ENCODE results near the gene STAT5B. TPM values are rescaled to one million over a fixed set of nuclear protein-coding genes. Genes with fewer than 3 reads are reported as not detected.

The STAT5B gene
- total and polyA plus RNA-seq, 2 donors (not counting 1 experiment from before 2014, with no cell fraction given), result 24.4 to 29.6 TPM

- no peak for DNase-seq (ENCODE audit: low read depth in 2 of 2)
These were observed 96.9 kb downstream of the STAT5B start for GRCh38 chr17:42179335-42179734.

GRCh38 chr17:42178817-42179216, 97.4 kb downstream of the STAT5B start:
- Histone ChIP-seq H3K79me2 (ENCODE audit: control insufficient read depth, insufficient read depth, low read length) (no peaks in the 10 kb centered on the region), H3K9me3 (ENCODE audit: control insufficient read depth, insufficient read depth, low read depth, low read length) (no peaks in the 10 kb centered on the region), H3K4me2 (ENCODE audit: extremely low read depth, insufficient read depth, low read length) (no peak overlapping the region), H3K4me1 (ENCODE audit: control insufficient read depth, extremely low read depth, insufficient read depth, low read length) (peaks cover 6% of the 10 kb centered on the region), H2AFZ (ENCODE audit: low read length) (no peak overlapping the region), H3K27me3 (ENCODE audit: control insufficient read depth, insufficient read depth, low read length) (peaks cover 25% of the 10 kb centered on the region), H3K27ac (ENCODE audit: insufficient read depth, low read length) (no peak overlapping the region), H3K36me3 (ENCODE audit: control insufficient read depth, insufficient read depth, low read length) (no peaks in the 10 kb centered on the region), H4K20me1 (ENCODE audit: control insufficient read depth, extremely low read depth, insufficient read depth, low read length) (no peaks in the 10 kb centered on the region), H3K9ac (ENCODE audit: insufficient read depth, low read length) (no peak overlapping the region), H3K4me3 (replicated peaks in 1 of 4; ENCODE audit: control extremely low read depth in 1 of 4, insufficient read depth in 1 of 4, low read depth in 3 of 4, low read length in 4 of 4) (no peak overlapping the region)
- TF ChIP-seq, protein P1, sequence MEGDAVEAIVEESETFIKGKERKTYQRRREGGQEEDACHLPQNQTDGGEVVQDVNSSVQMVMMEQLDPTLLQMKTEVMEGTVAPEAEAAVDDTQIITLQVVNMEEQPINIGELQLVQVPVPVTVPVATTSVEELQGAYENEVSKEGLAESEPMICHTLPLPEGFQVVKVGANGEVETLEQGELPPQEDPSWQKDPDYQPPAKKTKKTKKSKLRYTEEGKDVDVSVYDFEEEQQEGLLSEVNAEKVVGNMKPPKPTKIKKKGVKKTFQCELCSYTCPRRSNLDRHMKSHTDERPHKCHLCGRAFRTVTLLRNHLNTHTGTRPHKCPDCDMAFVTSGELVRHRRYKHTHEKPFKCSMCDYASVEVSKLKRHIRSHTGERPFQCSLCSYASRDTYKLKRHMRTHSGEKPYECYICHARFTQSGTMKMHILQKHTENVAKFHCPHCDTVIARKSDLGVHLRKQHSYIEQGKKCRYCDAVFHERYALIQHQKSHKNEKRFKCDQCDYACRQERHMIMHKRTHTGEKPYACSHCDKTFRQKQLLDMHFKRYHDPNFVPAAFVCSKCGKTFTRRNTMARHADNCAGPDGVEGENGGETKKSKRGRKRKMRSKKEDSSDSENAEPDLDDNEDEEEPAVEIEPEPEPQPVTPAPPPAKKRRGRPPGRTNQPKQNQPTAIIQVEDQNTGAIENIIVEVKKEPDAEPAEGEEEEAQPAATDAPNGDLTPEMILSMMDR (conservative IDR thresholded peaks at IDR 0.05 in 1 of 2, IDR thresholded peaks at IDR 0.05 in 1 of 2; ENCODE audit: low read depth in 1 of 2, low read length in 2 of 2), result no peak
- TF ChIP-seq EZH2 (IDR thresholded peaks at IDR 0.05; ENCODE audit: low read length, missing control alignments), result no peak
- DNase-seq (ENCODE audit: low read depth in 2 of 2), result no peak

More at GRCh38 chr17:42179335-42179734, 96.9 kb downstream of the STAT5B start:
- Histone ChIP-seq H3K79me2 (ENCODE audit: control insufficient read depth, insufficient read depth, low read length) (no peaks in the 10 kb centered on the region), H3K9me3 (ENCODE audit: control insufficient read depth, insufficient read depth, low read depth, low read length) (no peaks in the 10 kb centered on the region), H3K9ac (ENCODE audit: insufficient read depth, low read length) (no peak overlapping the region), H4K20me1 (ENCODE audit: control insufficient read depth, extremely low read depth, insufficient read depth, low read length) (no peaks in the 10 kb centered on the region), H3K4me2 (ENCODE audit: extremely low read depth, insufficient read depth, low read length) (no peak overlapping the region), H3K27ac (ENCODE audit: insufficient read depth, low read length) (no peak overlapping the region), H3K27me3 (ENCODE audit: control insufficient read depth, insufficient read depth, low read length) (peaks cover 25% of the 10 kb centered on the region), H3K36me3 (ENCODE audit: control insufficient read depth, insufficient read depth, low read length) (no peaks in the 10 kb centered on the region), H2AFZ (ENCODE audit: low read length) (no peak overlapping the region), H3K4me1 (ENCODE audit: control insufficient read depth, extremely low read depth, insufficient read depth, low read length) (peaks cover 7% of the 10 kb centered on the region), H3K4me3 (replicated peaks in 1 of 4; ENCODE audit: control extremely low read depth in 1 of 4, insufficient read depth in 1 of 4, low read depth in 3 of 4, low read length in 4 of 4) (no peak overlapping the region)
- TF ChIP-seq, protein P1 (conservative IDR thresholded peaks at IDR 0.05 in 1 of 2, IDR thresholded peaks at IDR 0.05 in 1 of 2; ENCODE audit: low read depth in 1 of 2, low read length in 2 of 2), result no peak
- TF ChIP-seq EZH2 (IDR thresholded peaks at IDR 0.05; ENCODE audit: low read length, missing control alignments), result no peak

DNA sequence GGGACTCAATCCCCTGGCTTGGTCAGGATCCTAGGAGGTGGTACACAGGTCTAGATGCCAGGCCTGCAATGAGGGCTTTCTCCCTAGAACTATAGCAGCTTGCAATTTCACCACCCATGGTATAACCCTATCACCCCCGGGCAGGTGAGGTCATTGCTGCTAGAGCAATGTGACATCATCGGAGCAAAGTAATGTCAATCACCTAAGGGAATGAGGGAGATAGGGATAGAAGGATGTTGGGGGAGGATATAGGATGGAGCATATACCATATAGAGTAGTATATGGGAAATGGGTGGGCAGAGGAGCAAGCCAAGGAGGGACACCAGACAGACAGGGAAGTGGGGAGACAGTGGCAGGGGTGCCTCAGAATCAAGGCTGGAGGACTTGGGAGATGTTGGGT, 98.5 kb downstream of the STAT5B start:
- Histone ChIP-seq H4K20me1 (ENCODE audit: control insufficient read depth, extremely low read depth, insufficient read depth, low read length) (no peaks in the 10 kb centered on the region), H3K79me2 (ENCODE audit: control insufficient read depth, insufficient read depth, low read length) (no peaks in the 10 kb centered on the region), H2AFZ (ENCODE audit: low read length) (no peak overlapping the region), H3K9me3 (ENCODE audit: control insufficient read depth, insufficient read depth, low read depth, low read length) (no peaks in the 10 kb centered on the region), H3K4me2 (ENCODE audit: extremely low read depth, insufficient read depth, low read length) (no peak overlapping the region), H3K4me3 (replicated peaks in 1 of 4; ENCODE audit: control extremely low read depth in 1 of 4, insufficient read depth in 1 of 4, low read depth in 3 of 4, low read length in 4 of 4) (no peak overlapping the region), H3K27me3 (ENCODE audit: control insufficient read depth, insufficient read depth, low read length) (peaks cover 28% of the 10 kb centered on the region), H3K27ac (ENCODE audit: insufficient read depth, low read length) (no peak overlapping the region), H3K9ac (ENCODE audit: insufficient read depth, low read length) (no peak overlapping the region), H3K4me1 (ENCODE audit: control insufficient read depth, extremely low read depth, insufficient read depth, low read length) (no peaks in the 10 kb centered on the region), H3K36me3 (ENCODE audit: control insufficient read depth, insufficient read depth, low read length) (no peaks in the 10 kb centered on the region)
- no peak for TF ChIP-seq EZH2 (IDR thresholded peaks at IDR 0.05; ENCODE audit: low read length, missing control alignments)
- TF ChIP-seq, protein P1 (conservative IDR thresholded peaks at IDR 0.05 in 1 of 2, IDR thresholded peaks at IDR 0.05 in 1 of 2; ENCODE audit: low read depth in 1 of 2, low read length in 2 of 2), result no peak
- no peak for DNase-seq (ENCODE audit: low read depth in 2 of 2)

All from fibroblast of lung (primary cell).